ENCODE results near the gene EVL.
A peak's percentile ranks its signal among the peaks of the same experiment; 100 is the strongest.
"Not testable (repeated sequence)": the region's sequence is repeated elsewhere in the genome, so short reads cannot be mapped to it uniquely, and the experiment has no call there.

EVL gene

GRCh38 chr14:100056431-100056830 lies 8.8 kb upstream of the EVL start:
- Histone ChIP-seq H3K4me1 (ENCODE audit: control insufficient read depth, insufficient read depth, low read length) (no peaks in the 10 kb centered on the region), H3K36me3 (ENCODE audit: control insufficient read depth in 2 of 2, insufficient read depth in 2 of 2, low read length in 2 of 2) (no peaks in the 10 kb centered on the region), H3K27me3 (ENCODE audit: control insufficient read depth in 1 of 2, insufficient read depth in 2 of 2, low read length in 2 of 2) (no peaks in the 10 kb centered on the region), H3K9me3 (ENCODE audit: control insufficient read depth in 2 of 2, low read length in 2 of 2) (no peaks in the 10 kb centered on the region), H3K4me3 (ENCODE audit: low read length in 2 of 2) (no peak overlapping the region), H3K9ac (ENCODE audit: low read length in 2 of 2) (no peak overlapping the region), H3K27ac (ENCODE audit: low read length) (no peak overlapping the region)

GRCh38 chr14:100056964-100057795 lies 8.0 kb upstream of the EVL start:
- Histone ChIP-seq H3K27ac (ENCODE audit: low read length) (no peak overlapping the region), H3K9ac (ENCODE audit: low read length in 2 of 2) (peak overlapping the region in 1 of 2 donors; percentile 29), H3K4me1 (ENCODE audit: control insufficient read depth, insufficient read depth, low read length) (no peaks in the 10 kb centered on the region), H3K9me3 (ENCODE audit: control insufficient read depth in 2 of 2, low read length in 2 of 2) (no peaks in the 10 kb centered on the region), H3K27me3 (ENCODE audit: control insufficient read depth in 1 of 2, insufficient read depth in 2 of 2, low read length in 2 of 2) (no peaks in the 10 kb centered on the region), H3K4me3 (ENCODE audit: low read length in 2 of 2) (no peak overlapping the region), H3K36me3 (ENCODE audit: control insufficient read depth in 2 of 2, insufficient read depth in 2 of 2, low read length in 2 of 2) (no peaks in the 10 kb centered on the region)

GRCh38 chr14:100058777-100059437 lies 6.3 kb upstream of the EVL start:
- H3K4me3 ChIP-seq (ENCODE audit: low read length in 2 of 2), result no peak overlapping the region
- no peaks in the 10 kb centered on the region for H3K9me3 ChIP-seq (ENCODE audit: control insufficient read depth in 2 of 2, low read length in 2 of 2)
- H3K9ac ChIP-seq (ENCODE audit: low read length in 2 of 2), result no peak overlapping the region
- H3K4me1 ChIP-seq (ENCODE audit: control insufficient read depth, insufficient read depth, low read length), result no peaks in the 10 kb centered on the region
- no peaks in the 10 kb centered on the region for H3K27me3 ChIP-seq (ENCODE audit: control insufficient read depth in 1 of 2, insufficient read depth in 2 of 2, low read length in 2 of 2)
- H3K27ac ChIP-seq (ENCODE audit: low read length), result no peak overlapping the region
- H3K36me3 ChIP-seq (ENCODE audit: control insufficient read depth in 2 of 2, insufficient read depth in 2 of 2, low read length in 2 of 2), result no peaks in the 10 kb centered on the region

- Histone ChIP-seq H3K9ac (ENCODE audit: low read length in 2 of 2) (no peak overlapping the region), H3K27me3 (ENCODE audit: control insufficient read depth in 1 of 2, insufficient read depth in 2 of 2, low read length in 2 of 2) (no peaks in the 10 kb centered on the region), H3K36me3 (ENCODE audit: control insufficient read depth in 2 of 2, insufficient read depth in 2 of 2, low read length in 2 of 2) (no peaks in the 10 kb centered on the region), H3K27ac (ENCODE audit: low read length) (no peak overlapping the region), H3K4me3 (ENCODE audit: low read length in 2 of 2) (no peak overlapping the region), H3K9me3 (ENCODE audit: control insufficient read depth in 2 of 2, low read length in 2 of 2) (no peaks in the 10 kb centered on the region), H3K4me1 (ENCODE audit: control insufficient read depth, insufficient read depth, low read length) (no peaks in the 10 kb centered on the region)
Observed at GRCh38 chr14:100059438-100059781, 5.8 kb upstream of the EVL start.

- H3K27ac ChIP-seq (ENCODE audit: low read length), result no peak overlapping the region
- H3K27me3 ChIP-seq (ENCODE audit: control insufficient read depth in 1 of 2, insufficient read depth in 2 of 2, low read length in 2 of 2), result no peaks in the 10 kb centered on the region
- no peaks in the 10 kb centered on the region for H3K4me1 ChIP-seq (ENCODE audit: control insufficient read depth, insufficient read depth, low read length)
- H3K4me3 ChIP-seq (ENCODE audit: low read length in 2 of 2), result no peak overlapping the region
- no peaks in the 10 kb centered on the region for H3K36me3 ChIP-seq (ENCODE audit: control insufficient read depth in 2 of 2, insufficient read depth in 2 of 2, low read length in 2 of 2)
- no peaks in the 10 kb centered on the region for H3K9me3 ChIP-seq (ENCODE audit: control insufficient read depth in 2 of 2, low read length in 2 of 2)
- H3K9ac ChIP-seq (ENCODE audit: low read length in 2 of 2), result no peak overlapping the region
Observed at GRCh38 chr14:100060760-100061159, 4.5 kb upstream of the EVL start.

GRCh38 chr14:100062590-100062989 lies 2.6 kb upstream of the EVL start:
- no peak overlapping the region for H3K4me3 ChIP-seq (ENCODE audit: low read length in 2 of 2)
- no peaks in the 10 kb centered on the region for H3K4me1 ChIP-seq (ENCODE audit: control insufficient read depth, insufficient read depth, low read length)
- H3K27me3 ChIP-seq (ENCODE audit: control insufficient read depth in 1 of 2, insufficient read depth in 2 of 2, low read length in 2 of 2), result no peaks in the 10 kb centered on the region
- H3K36me3 ChIP-seq (ENCODE audit: control insufficient read depth in 2 of 2, insufficient read depth in 2 of 2, low read length in 2 of 2), result no peaks in the 10 kb centered on the region
- H3K9me3 ChIP-seq (ENCODE audit: control insufficient read depth in 2 of 2, low read length in 2 of 2), result no peaks in the 10 kb centered on the region
- no peak overlapping the region for H3K9ac ChIP-seq (ENCODE audit: low read length in 2 of 2)
- H3K27ac ChIP-seq (ENCODE audit: low read length), result no peak overlapping the region

- no peak overlapping the region for H3K27ac ChIP-seq (ENCODE audit: low read length)
Observed at GRCh38 chr14:100063314-100063941, 1.8 kb upstream of the EVL start.

GRCh38 chr14:100064335-100065092 lies 708 bp upstream of the EVL start:
- H3K9ac ChIP-seq (ENCODE audit: low read length in 2 of 2); H3K27ac ChIP-seq (ENCODE audit: low read length); H3K4me1 ChIP-seq (ENCODE audit: control insufficient read depth, insufficient read depth, low read length); H3K9me3 ChIP-seq (ENCODE audit: control insufficient read depth in 2 of 2, low read length in 2 of 2); H3K4me3 ChIP-seq (ENCODE audit: low read length in 2 of 2); H3K27me3 ChIP-seq (ENCODE audit: control insufficient read depth in 1 of 2, insufficient read depth in 2 of 2, low read length in 2 of 2); H3K36me3 ChIP-seq (ENCODE audit: control insufficient read depth in 2 of 2, insufficient read depth in 2 of 2, low read length in 2 of 2): not testable (repeated sequence)

More at GRCh38 chr14:100063314-100063941, 1.8 kb upstream of the EVL start:
- Histone ChIP-seq H3K9me3 (ENCODE audit: control insufficient read depth in 2 of 2, low read length in 2 of 2) (no peaks in the 10 kb centered on the region), H3K4me3 (ENCODE audit: low read length in 2 of 2) (no peak overlapping the region), H3K4me1 (ENCODE audit: control insufficient read depth, insufficient read depth, low read length) (no peaks in the 10 kb centered on the region), H3K36me3 (ENCODE audit: control insufficient read depth in 2 of 2, insufficient read depth in 2 of 2, low read length in 2 of 2) (no peaks in the 10 kb centered on the region), H3K27me3 (ENCODE audit: control insufficient read depth in 1 of 2, insufficient read depth in 2 of 2, low read length in 2 of 2) (no peaks in the 10 kb centered on the region), H3K9ac (ENCODE audit: low read length in 2 of 2) (no peak overlapping the region)

- Histone ChIP-seq H3K27ac (ENCODE audit: low read length) (no peak overlapping the region), H3K4me1 (ENCODE audit: control insufficient read depth, insufficient read depth, low read length) (no peaks in the 10 kb centered on the region), H3K9me3 (ENCODE audit: control insufficient read depth in 2 of 2, low read length in 2 of 2) (no peaks in the 10 kb centered on the region), H3K36me3 (ENCODE audit: control insufficient read depth in 2 of 2, insufficient read depth in 2 of 2, low read length in 2 of 2) (no peaks in the 10 kb centered on the region), H3K27me3 (ENCODE audit: control insufficient read depth in 1 of 2, insufficient read depth in 2 of 2, low read length in 2 of 2) (no peaks in the 10 kb centered on the region), H3K9ac (ENCODE audit: low read length in 2 of 2) (no peak overlapping the region), H3K4me3 (ENCODE audit: low read length in 2 of 2) (no peak overlapping the region)
Observed at GRCh38 chr14:100065942-100066574, 836 bp downstream of the EVL start.

- Histone ChIP-seq H3K27me3 (ENCODE audit: control insufficient read depth in 1 of 2, insufficient read depth in 2 of 2, low read length in 2 of 2) (no peaks in the 10 kb centered on the region), H3K4me1 (ENCODE audit: control insufficient read depth, insufficient read depth, low read length) (no peaks in the 10 kb centered on the region), H3K9me3 (ENCODE audit: control insufficient read depth in 2 of 2, low read length in 2 of 2) (no peaks in the 10 kb centered on the region), H3K27ac (ENCODE audit: low read length) (no peak overlapping the region), H3K9ac (ENCODE audit: low read length in 2 of 2) (no peak overlapping the region), H3K36me3 (ENCODE audit: control insufficient read depth in 2 of 2, insufficient read depth in 2 of 2, low read length in 2 of 2) (no peaks in the 10 kb centered on the region), H3K4me3 (ENCODE audit: low read length in 2 of 2) (no peak overlapping the region)
Observed at GRCh38 chr14:100066962-100067361, 1.7 kb downstream of the EVL start.

Measured in stomach smooth muscle (tissue), 2 donors.